Hepatocyte (in vitro differentiated cells): Measurements from ENCODE around the gene TSPYL4. TPM values are rescaled to one million over a fixed set of nuclear protein-coding genes. Genes with fewer than 3 reads are reported as not detected.
A peak's percentile ranks its signal among the peaks of the same experiment; 100 is the strongest.

Experiments used
- DNase-seq: peaks from one replicate; pipeline ENCODE4 v3.0.0-alpha.2; 2016; ENCODE audit warnings: low spot score
- H2AFZ ChIP-seq: fragments of 200-600 bp; sonication (generic); 2 replicates; pipeline ENCODE4 v1.6.0; 2016; ENCODE audit warnings: antibody characterized with exemption, mild to moderate bottlenecking
- H3K27ac ChIP-seq: fragments of 200-600 bp; sonication (generic); 2 replicates; pipeline ENCODE4 v1.5.1; 2016; ENCODE audit warnings: mild to moderate bottlenecking
- H3K27me3 ChIP-seq: fragments of 200-600 bp; sonication (generic); 2 replicates; pipeline ENCODE4 v1.6.1; 2016
- H3K36me3 ChIP-seq: fragments of 200-600 bp; sonication (generic); replicated peaks from 2 replicates; pipeline ENCODE4 v1.5.1; 2016; ENCODE audit warnings: low read depth; ENCODE audit not compliant: insufficient read depth
- H3K4me1 ChIP-seq: fragments of 200-600 bp; sonication (generic); 2 replicates; pipeline ENCODE4 v1.5.1; 2016; ENCODE audit warnings: mild to moderate bottlenecking, moderate library complexity; ENCODE audit not compliant: insufficient read depth
- H3K4me2 ChIP-seq: fragments of 200-600 bp; sonication (generic); 2 replicates; pipeline ENCODE4 v1.6.0; 2016
- H3K4me3 ChIP-seq: fragments of 200-600 bp; sonication (generic); 2 replicates; pipeline ENCODE4 v1.5.1; 2016; ENCODE audit warnings: mild to moderate bottlenecking
- H3K79me2 ChIP-seq: fragments of 200-600 bp; sonication (generic); 2 replicates; pipeline ENCODE4 v1.6.0; 2017; ENCODE audit warnings: mild to moderate bottlenecking
- H3K9me2 ChIP-seq: fragments of 200-600 bp; sonication (generic); replicated peaks from 2 replicates; pipeline ENCODE4 v1.6.0; 2017; ENCODE audit warnings: mild to moderate bottlenecking; ENCODE audit not compliant: insufficient read depth
- H3K9me3 ChIP-seq: fragments of 200-600 bp; sonication (generic); 2 replicates; pipeline ENCODE4 v1.5.1; 2016; ENCODE audit warnings: low read depth, mild to moderate bottlenecking
- H4K20me1 ChIP-seq: fragments of 200-600 bp; sonication (generic); 2 replicates; pipeline ENCODE4 v1.6.0; 2016; ENCODE audit warnings: mild to moderate bottlenecking; ENCODE audit not compliant: insufficient read depth, poor library complexity, severe bottlenecking
- EZH2 ChIP-seq: fragments of 200-600 bp; sonication (generic); IDR thresholded peaks from 2 replicates; pipeline ENCODE4 v1.6.1; 2016; ENCODE audit warnings: antibody characterized with exemption, mild to moderate bottlenecking, borderline replicate concordance
- EZH2phosphoT487 ChIP-seq: fragments of 200-600 bp; sonication (generic); IDR thresholded peaks from one replicate; pipeline ENCODE4 v1.6.1; 2018; ENCODE audit warnings: antibody characterized with exemption, mild to moderate bottlenecking, low read depth, moderate library complexity; ENCODE audit not compliant: unreplicated experiment, severe bottlenecking
- WGBS: methylation state at CpG from one replicate; pipeline ENCODE4 v1.1.6; 2016; ENCODE audit warnings: low lambda C conversion rate; ENCODE audit errors: missing lambda C conversion rate; 5-methylcytosine and 5-hydroxymethylcytosine counted together
- polyA plus RNA-seq: library from polyadenylated mRNA; unstranded; fragments of >200 nt; fragmentation: Nextera tagmentation; extraction: Ambion mirVana; gene quantifications from 2 replicates; pipeline ENCODE4 v1.2.1, GENCODE V29; 2016
- total RNA-seq: library from RNA; depleted of rRNA; stranded (reverse); fragments of >200 nt; gene quantifications from 2 replicates; pipeline ENCODE4 v1.2.3, GENCODE V29; 2014
- TF ChIP-seq, protein P1 (sequence below): fragments of 200-600 bp; sonication (generic); IDR thresholded peaks from 2 replicates; pipeline ENCODE4 v1.5.1; 2016; ENCODE audit warnings: antibody characterized with exemption, mild to moderate bottlenecking; ENCODE audit not compliant: poor library complexity

TSPYL4 gene
- total and polyA plus RNA-seq, 2 experiments from 2014 or later: 11.9 to 25.3 TPM

DNA sequence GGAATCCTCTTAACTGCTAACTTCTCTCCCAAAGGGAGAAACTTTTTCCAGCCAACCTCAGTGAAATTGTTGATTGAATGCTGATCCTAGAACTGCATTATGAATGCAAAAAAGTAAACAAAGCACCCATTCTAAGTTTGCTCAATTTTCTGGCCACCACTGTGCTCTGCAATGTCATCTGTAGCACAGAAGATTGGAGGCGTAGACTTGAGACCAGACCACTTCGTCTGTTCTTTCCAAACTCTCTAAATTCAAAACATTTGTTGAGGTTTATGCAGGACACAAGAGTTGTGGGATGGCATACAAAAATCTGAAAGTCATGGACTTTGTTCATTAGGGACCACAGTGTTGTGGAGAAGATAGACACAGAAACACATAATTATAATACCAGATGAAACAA is 36.9 kb upstream of the TSPYL4 start:
- Histone ChIP-seq H3K4me2 (no peak overlapping the region), H3K9me2 (no peaks in the 10 kb centered on the region), H2AFZ (no peak overlapping the region), H3K9me3 (no peaks in the 10 kb centered on the region), H3K4me1 (no peaks in the 10 kb centered on the region), H3K79me2 (peaks cover 5% of the 10 kb centered on the region), H4K20me1 (no peaks in the 10 kb centered on the region), H3K27ac (no peak overlapping the region), H3K27me3 (no peaks in the 10 kb centered on the region), H3K36me3 (no peaks in the 10 kb centered on the region), H3K4me3 (no peak overlapping the region)
- no peak for TF ChIP-seq EZH2
- TF ChIP-seq, protein P1, sequence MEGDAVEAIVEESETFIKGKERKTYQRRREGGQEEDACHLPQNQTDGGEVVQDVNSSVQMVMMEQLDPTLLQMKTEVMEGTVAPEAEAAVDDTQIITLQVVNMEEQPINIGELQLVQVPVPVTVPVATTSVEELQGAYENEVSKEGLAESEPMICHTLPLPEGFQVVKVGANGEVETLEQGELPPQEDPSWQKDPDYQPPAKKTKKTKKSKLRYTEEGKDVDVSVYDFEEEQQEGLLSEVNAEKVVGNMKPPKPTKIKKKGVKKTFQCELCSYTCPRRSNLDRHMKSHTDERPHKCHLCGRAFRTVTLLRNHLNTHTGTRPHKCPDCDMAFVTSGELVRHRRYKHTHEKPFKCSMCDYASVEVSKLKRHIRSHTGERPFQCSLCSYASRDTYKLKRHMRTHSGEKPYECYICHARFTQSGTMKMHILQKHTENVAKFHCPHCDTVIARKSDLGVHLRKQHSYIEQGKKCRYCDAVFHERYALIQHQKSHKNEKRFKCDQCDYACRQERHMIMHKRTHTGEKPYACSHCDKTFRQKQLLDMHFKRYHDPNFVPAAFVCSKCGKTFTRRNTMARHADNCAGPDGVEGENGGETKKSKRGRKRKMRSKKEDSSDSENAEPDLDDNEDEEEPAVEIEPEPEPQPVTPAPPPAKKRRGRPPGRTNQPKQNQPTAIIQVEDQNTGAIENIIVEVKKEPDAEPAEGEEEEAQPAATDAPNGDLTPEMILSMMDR: no peak
- TF ChIP-seq EZH2phosphoT487: no peak
- WGBS: 82% methylated on average over 2 of the region's 2 CpGs
- no peak for DNase-seq

DNA sequence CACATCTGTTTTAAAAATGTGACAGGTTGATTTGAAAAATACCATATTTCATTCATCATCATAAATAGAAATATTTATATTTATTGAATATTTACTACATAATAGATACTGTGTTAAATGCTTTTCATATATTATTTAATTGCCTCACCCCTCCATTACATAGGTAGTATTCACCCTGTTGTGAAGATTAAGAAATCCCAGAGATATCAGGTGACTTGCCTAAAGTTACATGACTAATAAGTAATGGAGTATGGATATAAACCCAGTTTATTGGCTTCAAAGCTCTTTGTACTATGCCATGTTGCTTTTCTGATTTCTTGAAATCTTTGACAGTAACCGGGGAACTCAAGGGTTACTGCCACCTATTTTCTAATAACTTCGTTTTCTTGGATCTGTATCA is 36.0 kb upstream of the TSPYL4 start:
- no peaks in the 10 kb centered on the region for H3K27me3 ChIP-seq
- no peaks in the 10 kb centered on the region for H3K9me2 ChIP-seq
- no peaks in the 10 kb centered on the region for H4K20me1 ChIP-seq
- H3K4me3 ChIP-seq: no peak overlapping the region
- no peak overlapping the region for H2AFZ ChIP-seq
- DNase-seq: no peak
- H3K79me2 ChIP-seq: peaks cover 5% of the 10 kb centered on the region
- WGBS: 89% methylated on average over 2 of the region's 2 CpGs
- H3K4me1 ChIP-seq: no peaks in the 10 kb centered on the region
- TF ChIP-seq EZH2 (no peak), EZH2phosphoT487 (no peak)
- TF ChIP-seq, protein P1: no peak
- no peaks in the 10 kb centered on the region for H3K36me3 ChIP-seq
- no peak overlapping the region for H3K4me2 ChIP-seq
- no peaks in the 10 kb centered on the region for H3K9me3 ChIP-seq
- H3K27ac ChIP-seq: no peak overlapping the region

DNA sequence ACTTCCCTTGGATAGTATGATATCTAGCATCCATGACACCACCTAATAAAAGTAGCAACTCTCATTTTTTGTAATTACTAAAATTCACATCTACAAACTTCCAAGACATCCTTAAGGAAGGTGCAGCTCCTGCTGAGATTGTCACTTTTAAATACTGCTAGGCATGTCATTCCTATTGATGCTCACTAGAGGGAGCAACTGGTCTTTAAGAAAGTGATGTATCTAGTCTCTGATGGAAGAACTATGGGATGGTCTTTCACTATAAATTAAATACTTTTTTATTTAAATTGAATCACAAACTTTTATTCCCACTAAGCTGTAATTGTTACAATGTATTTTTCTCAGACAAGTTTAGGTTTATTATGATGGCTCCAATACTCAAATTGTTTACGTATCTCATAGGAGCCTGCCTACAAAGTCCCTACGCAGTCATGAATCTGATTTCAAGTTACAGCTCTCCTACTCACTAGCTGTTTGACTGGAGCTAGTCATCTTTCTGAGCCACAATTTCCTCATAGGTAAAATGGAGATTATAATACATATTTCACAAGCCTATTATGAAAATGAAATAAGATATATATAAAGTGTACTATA is 33.9 kb upstream of the TSPYL4 start:
- Histone ChIP-seq H3K4me2 (no peak overlapping the region), H3K9me3 (no peaks in the 10 kb centered on the region), H3K36me3 (no peaks in the 10 kb centered on the region), H4K20me1 (no peaks in the 10 kb centered on the region), H3K27ac (no peak overlapping the region), H3K4me3 (no peak overlapping the region), H3K4me1 (no peaks in the 10 kb centered on the region), H3K9me2 (no peaks in the 10 kb centered on the region), H2AFZ (no peak overlapping the region), H3K27me3 (no peaks in the 10 kb centered on the region), H3K79me2 (peaks cover 5% of the 10 kb centered on the region)
- WGBS: 86% methylated on average over 2 of the region's 2 CpGs
- TF ChIP-seq EZH2phosphoT487: no peak
- TF ChIP-seq, protein P1: peak; percentile 92
- TF ChIP-seq EZH2: no peak
- DNase-seq: peak; percentile 65
